Mesenchymal stem cell (in vitro differentiated cells and primary cell): ENCODE measurements around the gene DHX58.

Experiments used
- DNase-seq: peaks from one replicate; pipeline ENCODE4 v3.0.0-alpha.2; 2013
- H2AFZ ChIP-seq: one replicate; pipeline ENCODE4 v1.6.1; 2013; ENCODE audit warnings: low read depth, mild to moderate bottlenecking, control low read depth, inconsistent platforms, low read length, moderate library complexity
- H2AK5ac ChIP-seq: 2 replicates; pipeline ENCODE4 v1.6.1; 2013; ENCODE audit warnings: low read length, moderate library complexity, mild to moderate bottlenecking, inconsistent platforms; ENCODE audit not compliant: severe bottlenecking
- H2BK120ac ChIP-seq: one replicate; pipeline ENCODE4 v1.6.1; 2013; ENCODE audit warnings: low read depth, mild to moderate bottlenecking, inconsistent platforms, low read length, moderate library complexity
- H2BK12ac ChIP-seq, 2 experiments: one replicate each; pipeline ENCODE4 v1.6.1; 2013; ENCODE audit warnings: inconsistent platforms in 2 of 2, low read length in 2 of 2, mild to moderate bottlenecking in 2 of 2, moderate library complexity in 2 of 2, control low read depth in 1 of 2
- H2BK15ac ChIP-seq: one replicate; pipeline ENCODE4 v1.6.1; 2013; ENCODE audit warnings: mild to moderate bottlenecking, low read depth, inconsistent platforms; ENCODE audit not compliant: poor library complexity, severe bottlenecking
- H2BK5ac ChIP-seq: 2 replicates; pipeline ENCODE4 v1.6.1; 2013; ENCODE audit warnings: low read depth, mild to moderate bottlenecking, low read length, control low read depth, inconsistent platforms; ENCODE audit not compliant: poor library complexity, severe bottlenecking
- H3K14ac ChIP-seq, 2 experiments: one replicate each; pipeline ENCODE4 v1.6.1; 2013; ENCODE audit warnings: inconsistent platforms in 2 of 2, low read length in 2 of 2, control low read depth in 1 of 2, mild to moderate bottlenecking in 1 of 2, moderate library complexity in 1 of 2
- H3K18ac ChIP-seq, 2 experiments: one replicate each; pipeline ENCODE4 v1.6.1; 2013; ENCODE audit warnings: inconsistent platforms in 2 of 2, low read length in 2 of 2, control low read depth in 1 of 2, low read depth in 1 of 2, mild to moderate bottlenecking in 1 of 2
- H3K23ac ChIP-seq, 2 experiments: one replicate each; pipeline ENCODE4 v1.6.1; 2013; ENCODE audit warnings: inconsistent platforms in 2 of 2, low read length in 2 of 2, mild to moderate bottlenecking in 2 of 2, moderate library complexity in 2 of 2, control low read depth in 1 of 2
- H3K27ac ChIP-seq: 2 replicates; pipeline ENCODE4 v1.5.1; 2013; ENCODE audit warnings: mild to moderate bottlenecking, moderate library complexity, low read length, control low read depth, inconsistent platforms; ENCODE audit not compliant: poor library complexity, severe bottlenecking
- H3K27me3 ChIP-seq, 2 experiments: 2 replicates each; pipeline versions ENCODE4 v1.6.1 to v1.7.0; 2013; ENCODE audit warnings: low read length in 2 of 2, mild to moderate bottlenecking in 2 of 2, moderate library complexity in 2 of 2, control low read depth in 1 of 2, inconsistent platforms in 1 of 2; ENCODE audit not compliant: control insufficient read depth in 1 of 2, insufficient read depth in 1 of 2
- H3K36me3 ChIP-seq, 2 experiments: 2 replicates each; pipeline versions ENCODE4 v1.6.1 to v1.7.0; 2013; ENCODE audit warnings: low read length in 2 of 2, control low read depth in 1 of 2, inconsistent platforms in 1 of 2, low read depth in 1 of 2, mild to moderate bottlenecking in 1 of 2; ENCODE audit not compliant: insufficient read depth in 2 of 2, control insufficient read depth in 1 of 2
- H3K4ac ChIP-seq, 2 experiments: one replicate each; pipeline ENCODE4 v1.6.1; 2013; ENCODE audit warnings: inconsistent platforms in 2 of 2, low read length in 2 of 2, mild to moderate bottlenecking in 2 of 2, moderate library complexity in 2 of 2, control low read depth in 1 of 2, low read depth in 1 of 2
- H3K4me1 ChIP-seq: 2 replicates; pipeline ENCODE4 v1.6.1; 2013; ENCODE audit warnings: low read depth, low read length, control low read depth; ENCODE audit not compliant: control insufficient read depth, insufficient read depth
- H3K4me2 ChIP-seq: 2 replicates; pipeline ENCODE4 v1.6.1; 2013; ENCODE audit warnings: low read length, mild to moderate bottlenecking, inconsistent platforms; ENCODE audit not compliant: poor library complexity, severe bottlenecking
- H3K4me3 ChIP-seq, 2 experiments: 2 replicates each; pipeline versions ENCODE4 v1.5.1 to v1.7.0; 2013; ENCODE audit warnings: low read length in 2 of 2, mild to moderate bottlenecking in 2 of 2, control low read depth in 1 of 2, low read depth in 1 of 2; ENCODE audit not compliant: insufficient read depth in 1 of 2
- H3K79me1 ChIP-seq: replicated peaks from 2 replicates; pipeline ENCODE4 v1.6.1; 2013; ENCODE audit warnings: mild to moderate bottlenecking, control low read depth, low read length, inconsistent platforms; ENCODE audit not compliant: poor library complexity, severe bottlenecking
- H3K9ac ChIP-seq: 2 replicates; pipeline ENCODE4 v1.7.0; 2013; ENCODE audit warnings: mild to moderate bottlenecking, low read length, moderate library complexity
- H3K9me3 ChIP-seq: 2 replicates; pipeline ENCODE4 v1.7.0; 2013; ENCODE audit warnings: mild to moderate bottlenecking, low read length; ENCODE audit not compliant: control insufficient read depth
- H4K8ac ChIP-seq: one replicate; pipeline ENCODE4 v1.6.1; 2013; ENCODE audit warnings: inconsistent platforms, mild to moderate bottlenecking, low read length, moderate library complexity
- H4K91ac ChIP-seq: one replicate; pipeline ENCODE4 v1.6.1; 2013; ENCODE audit warnings: mild to moderate bottlenecking, low read length, inconsistent platforms
- WGBS: methylation state at CpG from one replicate; pipeline ENCODE4 v1.1.7; 2013; ENCODE audit warnings: mixed read lengths; 5-methylcytosine and 5-hydroxymethylcytosine counted together

DHX58 gene

DNA sequence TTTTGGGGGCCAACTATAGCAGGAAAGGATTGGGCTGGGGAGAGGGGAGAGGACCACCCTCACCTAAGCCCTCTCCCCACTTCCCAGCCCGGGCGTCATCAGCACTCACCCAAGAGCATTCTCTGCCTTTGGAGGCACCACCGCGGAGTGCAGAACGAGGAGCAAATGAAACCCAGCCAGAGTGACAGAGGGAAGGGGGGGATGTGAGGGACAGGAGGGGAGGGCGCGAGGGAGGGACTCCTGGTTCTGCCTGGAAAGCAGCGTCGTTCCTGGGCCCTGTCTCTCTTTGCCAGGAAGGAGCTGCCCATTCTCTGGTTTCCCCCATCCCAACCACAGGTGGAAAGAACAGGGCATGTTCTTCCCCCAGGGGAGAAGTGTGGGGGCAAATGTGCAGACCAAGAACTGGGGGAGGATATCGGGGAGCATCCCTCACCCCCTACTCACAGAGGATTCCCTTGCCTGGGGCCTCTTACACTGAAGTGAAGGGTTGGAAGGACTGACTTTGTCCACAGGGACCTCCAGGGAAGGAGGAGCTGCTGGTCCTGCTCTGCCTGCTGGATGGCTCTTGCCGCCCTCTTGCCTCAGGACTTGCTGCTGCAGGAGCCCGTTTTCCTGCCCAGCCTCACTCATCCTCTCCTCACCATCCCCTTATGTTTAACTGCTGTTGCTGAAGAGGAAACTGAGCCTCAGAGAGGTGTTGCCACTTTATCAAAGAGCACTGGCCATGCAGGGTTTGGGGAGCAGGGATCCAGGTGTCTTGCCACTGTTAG, 58.6 kb downstream of the DHX58 start:
- H3K27me3 ChIP-seq = peaks cover 68 to 74% of the 10 kb centered on the region in 2 experiments

DNA sequence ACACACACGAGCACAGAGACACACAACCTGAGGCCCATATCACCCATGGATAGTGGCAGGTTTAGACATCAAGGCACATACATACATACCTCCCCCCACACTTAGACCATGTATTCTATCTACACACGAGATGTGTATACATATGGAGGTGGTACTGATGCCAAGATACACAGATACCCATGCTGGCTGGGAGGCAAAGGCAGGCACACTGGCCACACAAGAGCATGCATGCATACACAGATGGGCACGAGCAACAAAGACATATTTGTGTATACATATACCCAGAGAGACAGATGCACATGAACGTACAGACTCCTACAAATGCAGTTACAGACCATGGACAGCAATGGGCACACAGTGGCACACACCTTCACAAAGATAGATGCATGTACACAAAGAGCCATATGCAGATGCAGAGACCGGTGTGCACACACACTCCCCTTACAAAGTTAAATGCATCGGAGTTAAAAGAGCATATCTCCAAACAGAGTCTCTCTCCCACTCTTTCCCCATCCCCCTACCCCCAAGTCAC, 60.1 kb downstream of the DHX58 start:
- H2BK120ac ChIP-seq = no peak overlapping the region
- H2BK5ac ChIP-seq = no peak overlapping the region
- H2BK15ac ChIP-seq = no peak overlapping the region
- H3K27me3 ChIP-seq = peaks cover 68 to 75% of the 10 kb centered on the region in 2 experiments
- no peak overlapping the region for H4K8ac ChIP-seq
- H3K36me3 ChIP-seq = no peaks in the 10 kb centered on the region
- H3K4ac ChIP-seq = no peak overlapping the region
- H3K9me3 ChIP-seq = peaks cover 2% of the 10 kb centered on the region
- no peak overlapping the region for H4K91ac ChIP-seq
- H3K14ac ChIP-seq = no peak overlapping the region
- no peak for DNase-seq
- H3K4me1 ChIP-seq = peaks cover 15% of the 10 kb centered on the region
- H2AK5ac ChIP-seq = no peak overlapping the region
- no peak overlapping the region for H3K18ac ChIP-seq
- 84% methylated on average over 5 of the region's 6 CpGs for WGBS
- H3K79me1 ChIP-seq = no peaks in the 10 kb centered on the region
- H3K23ac ChIP-seq = no peak overlapping the region
- H3K27ac ChIP-seq = no peak overlapping the region
- H3K4me2 ChIP-seq = no peak overlapping the region
- H2BK12ac ChIP-seq = no peak overlapping the region
- H3K4me3 ChIP-seq = no peak overlapping the region
- no peak overlapping the region for H2AFZ ChIP-seq
- H3K9ac ChIP-seq = no peak overlapping the region

More for the DNA sequence above, 58.6 kb downstream of the DHX58 start:
- H3K27ac ChIP-seq = no peak overlapping the region
- DNase-seq = no peak
- no peak overlapping the region for H4K8ac ChIP-seq
- no peak overlapping the region for H2BK120ac ChIP-seq
- H3K9me3 ChIP-seq = peaks cover 2% of the 10 kb centered on the region
- no peak overlapping the region for H2AK5ac ChIP-seq
- H3K18ac ChIP-seq = no peak overlapping the region
- H2BK12ac ChIP-seq = no peak overlapping the region
- peaks cover 15% of the 10 kb centered on the region for H3K4me1 ChIP-seq
- no peak overlapping the region for H3K14ac ChIP-seq
- no peak overlapping the region for H3K4me2 ChIP-seq
- H3K4me3 ChIP-seq = no peak overlapping the region
- no peaks in the 10 kb centered on the region for H3K79me1 ChIP-seq
- peak overlapping the region in 1 of 2 experiments; percentile 84 for H3K23ac ChIP-seq
- H3K36me3 ChIP-seq = no peaks in the 10 kb centered on the region
- H4K91ac ChIP-seq = no peak overlapping the region
- H3K9ac ChIP-seq = no peak overlapping the region
- no peak overlapping the region for H3K4ac ChIP-seq
- H2BK5ac ChIP-seq = no peak overlapping the region
- no peak overlapping the region for H2BK15ac ChIP-seq
- H2AFZ ChIP-seq = peak overlapping the region; percentile 6
- WGBS = 33% methylated on average over 6 of the region's 12 CpGs

DNA sequence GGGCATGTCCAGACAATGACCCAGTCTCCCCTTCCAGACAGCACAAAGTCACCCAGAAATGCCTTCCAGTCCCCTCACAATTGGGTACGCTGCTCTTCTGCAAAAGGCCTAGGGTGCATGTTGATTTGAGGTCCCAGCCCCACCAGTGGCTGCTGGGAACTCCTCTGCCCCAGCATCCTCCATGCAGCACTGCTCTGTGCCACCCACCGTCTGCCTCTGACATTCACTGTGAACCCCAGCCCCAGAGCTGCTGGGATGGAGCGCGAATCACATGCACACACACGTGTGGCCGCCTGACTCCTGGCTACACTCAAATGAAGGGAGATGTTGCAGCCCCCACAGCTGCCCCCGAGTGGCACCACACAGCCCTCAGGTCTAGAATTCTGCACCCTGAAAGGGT, 60.9 kb downstream of the DHX58 start:
- H3K4me1 ChIP-seq = peaks cover 15% of the 10 kb centered on the region
- 96% methylated on average over 7 of the region's 7 CpGs for WGBS
- no peaks in the 10 kb centered on the region for H3K36me3 ChIP-seq
- no peaks in the 10 kb centered on the region for H3K79me1 ChIP-seq
- no peak overlapping the region for H4K8ac ChIP-seq
- H2BK15ac ChIP-seq = no peak overlapping the region
- H3K18ac ChIP-seq = no peak overlapping the region
- no peak overlapping the region for H4K91ac ChIP-seq
- H3K9ac ChIP-seq = no peak overlapping the region
- no peak overlapping the region for H3K23ac ChIP-seq
- peaks cover 68 to 75% of the 10 kb centered on the region in 2 experiments for H3K27me3 ChIP-seq
- H3K27ac ChIP-seq = no peak overlapping the region
- no peak overlapping the region for H3K14ac ChIP-seq
- H2AFZ ChIP-seq = no peak overlapping the region
- no peak for DNase-seq
- no peak overlapping the region for H2AK5ac ChIP-seq
- no peak overlapping the region for H3K4ac ChIP-seq
- no peak overlapping the region for H3K4me2 ChIP-seq
- H3K4me3 ChIP-seq = no peak overlapping the region
- H2BK5ac ChIP-seq = no peak overlapping the region
- peaks cover 2% of the 10 kb centered on the region for H3K9me3 ChIP-seq
- H2BK12ac ChIP-seq = peak overlapping the region in 1 of 2 experiments; percentile 40
- H2BK120ac ChIP-seq = no peak overlapping the region
